Measurements from ENCODE around the gene ZDHHC14.

DNA sequence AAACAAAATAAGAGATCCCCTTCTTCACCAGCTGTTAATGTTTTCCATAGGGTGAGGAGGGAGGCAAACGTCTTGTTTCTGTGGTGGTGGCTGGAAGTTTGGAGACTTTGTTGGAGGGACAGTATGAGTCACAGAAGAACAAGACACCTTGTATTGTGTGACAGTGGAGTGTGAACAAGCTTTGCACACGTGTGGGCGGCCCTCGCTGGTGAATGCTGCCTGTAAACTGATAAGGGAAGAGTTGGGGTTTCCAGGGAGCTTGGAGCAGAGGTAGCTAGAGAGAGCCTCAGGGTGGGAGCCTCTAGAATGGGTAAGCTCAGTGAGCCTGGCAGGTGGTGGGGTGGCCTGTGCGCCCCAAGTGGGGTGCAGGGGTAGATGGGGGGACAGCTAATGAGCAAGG is 78.3 kb downstream of the ZDHHC14 start:
- TF ChIP-seq CTCF (IDR thresholded peaks at IDR 0.05), result no peak
- no peak for TF ChIP-seq POLR2AphosphoS5 (IDR thresholded peaks at IDR 0.05; ENCODE audit: insufficient read depth in 1 of 2, low read depth in 1 of 2)

Measured in vagina (tissue), 2 donors.